GM18505 (cell line): ENCODE results near the gene UBALD2.
"Not testable (repeated sequence)": the region's sequence is repeated elsewhere in the genome, so short reads cannot be mapped to it uniquely, and the experiment has no call there.

ENCODE experiments used
- ATAC-seq: cut with Tn5 transposase; IDR thresholded peaks from one replicate; pipeline ENCODE4 v1.9.1; 2021; ENCODE audit not compliant: unreplicated experiment
- POLR2A ChIP-seq: IDR thresholded peaks from 4 replicates; pipeline ENCODE4 v1.6.1; 2011; ENCODE audit warnings: borderline replicate concordance; ENCODE audit not compliant: insufficient read depth, insufficient read length; ENCODE audit errors: extremely low read depth

Gene UBALD2

DNA sequence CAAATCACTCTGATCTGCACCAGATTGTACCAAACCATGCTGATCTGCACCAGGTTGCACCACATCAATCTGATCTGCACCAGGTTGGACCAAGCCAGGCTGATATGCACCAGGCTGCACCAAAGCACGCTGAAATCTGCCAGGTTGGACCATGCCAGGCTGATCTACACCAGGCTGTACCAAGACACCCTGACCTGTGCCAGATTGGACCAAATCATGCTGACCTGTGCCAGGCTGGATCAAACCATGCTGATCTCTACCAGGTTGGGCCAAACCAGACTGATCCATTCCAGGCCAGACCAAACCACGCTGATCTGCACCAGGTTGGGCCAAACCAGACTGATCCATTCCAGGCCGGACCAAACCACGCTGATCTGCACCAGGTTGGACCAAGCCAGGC is 27.4 kb downstream of the UBALD2 start:
- TF ChIP-seq POLR2A: no peak
- ATAC-seq: no peak

- ATAC-seq: no peak
- no peak for TF ChIP-seq POLR2A
Measured at GRCh38 chr17:76293106-76293505, 28.0 kb downstream of the UBALD2 start.

DNA sequence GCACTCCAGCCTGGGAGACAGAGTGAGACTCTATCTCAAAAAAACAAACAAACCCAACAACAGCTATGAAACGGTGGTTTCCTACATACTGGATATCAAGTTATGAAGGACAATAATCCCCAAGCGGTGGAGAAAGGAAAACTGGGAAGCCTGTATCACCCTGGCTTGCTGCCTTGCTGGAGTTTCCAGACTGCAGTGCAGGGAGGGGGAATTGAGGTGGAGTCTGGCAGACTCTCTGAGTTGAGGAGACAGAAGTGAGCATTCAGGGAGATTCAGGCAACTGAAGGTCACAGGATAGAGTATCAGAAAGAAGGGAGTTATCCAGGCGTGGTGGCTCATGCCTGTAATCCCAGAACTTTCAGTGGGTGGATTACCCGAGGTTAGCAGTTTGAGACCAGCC is 31.0 kb downstream of the UBALD2 start:
- no peak for ATAC-seq
- TF ChIP-seq POLR2A: no peak

GRCh38 chr17:76296889-76297288 is 31.7 kb downstream of the UBALD2 start:
- TF ChIP-seq POLR2A: no peak
- no peak for ATAC-seq

DNA sequence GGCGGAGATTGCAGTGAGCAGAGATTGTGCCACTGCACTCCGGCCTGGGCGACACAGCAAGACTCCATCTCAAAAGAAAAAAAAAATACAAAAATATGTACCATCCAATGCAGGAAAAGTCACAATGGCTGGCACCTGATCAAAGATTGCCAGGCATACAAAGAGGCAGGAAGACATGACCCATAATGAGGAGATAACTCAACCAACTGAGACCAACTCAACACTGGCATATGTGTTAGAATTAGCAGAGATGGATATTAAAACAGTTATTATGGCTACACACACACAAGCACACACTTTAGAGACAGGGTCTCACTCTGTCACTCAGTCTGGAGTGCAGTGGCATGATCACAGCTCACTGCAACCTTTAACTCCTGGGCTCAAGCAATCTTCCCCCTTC is 32.3 kb downstream of the UBALD2 start:
- no peak for TF ChIP-seq POLR2A
- ATAC-seq: no peak

DNA sequence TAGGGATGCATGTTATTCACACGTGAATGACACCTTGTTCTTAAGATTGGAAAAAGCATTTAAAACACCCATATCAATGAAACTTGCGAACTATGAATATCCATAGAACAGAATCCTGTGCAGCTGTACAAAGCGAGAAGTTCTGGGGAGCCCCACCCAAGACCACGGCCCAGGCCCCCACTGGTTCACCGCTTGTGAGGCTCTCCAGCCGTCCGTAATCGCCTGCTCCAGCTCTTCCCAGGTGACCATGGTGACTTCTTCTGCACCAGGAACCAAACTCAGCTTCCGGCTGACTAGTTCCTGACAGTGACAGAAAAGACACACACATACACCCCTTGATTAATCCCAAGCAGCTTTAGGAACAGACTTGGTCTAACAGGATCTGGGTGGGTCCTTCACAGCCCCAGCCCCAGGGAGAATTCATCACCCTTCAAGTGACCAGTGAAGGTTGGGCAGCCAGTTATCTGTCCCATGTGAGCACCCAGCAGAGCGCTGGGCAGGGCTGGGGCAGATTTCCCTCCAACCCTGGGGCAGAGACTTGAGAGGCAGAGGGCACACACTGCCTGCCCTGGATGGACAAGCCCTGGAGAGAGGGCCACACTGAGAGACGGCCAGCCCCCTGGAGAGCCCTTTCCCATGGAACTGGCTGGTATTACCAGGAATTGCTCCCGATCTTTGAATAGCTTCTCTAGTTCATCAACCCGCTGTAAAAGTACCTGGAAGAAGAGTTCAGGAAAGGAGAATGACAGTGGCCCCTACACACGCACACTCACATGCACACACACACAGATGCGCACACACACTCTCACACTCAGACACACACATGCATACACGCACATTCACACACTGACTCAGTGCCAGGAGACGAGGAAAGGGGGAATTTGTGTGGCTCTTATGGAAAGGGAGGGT is 39.3 kb downstream of the UBALD2 start:
- no peak for TF ChIP-seq POLR2A
- ATAC-seq: no peak

GRCh38 chr17:76305135-76305454 is 39.9 kb downstream of the UBALD2 start:
- not testable (repeated sequence) for ATAC-seq

DNA sequence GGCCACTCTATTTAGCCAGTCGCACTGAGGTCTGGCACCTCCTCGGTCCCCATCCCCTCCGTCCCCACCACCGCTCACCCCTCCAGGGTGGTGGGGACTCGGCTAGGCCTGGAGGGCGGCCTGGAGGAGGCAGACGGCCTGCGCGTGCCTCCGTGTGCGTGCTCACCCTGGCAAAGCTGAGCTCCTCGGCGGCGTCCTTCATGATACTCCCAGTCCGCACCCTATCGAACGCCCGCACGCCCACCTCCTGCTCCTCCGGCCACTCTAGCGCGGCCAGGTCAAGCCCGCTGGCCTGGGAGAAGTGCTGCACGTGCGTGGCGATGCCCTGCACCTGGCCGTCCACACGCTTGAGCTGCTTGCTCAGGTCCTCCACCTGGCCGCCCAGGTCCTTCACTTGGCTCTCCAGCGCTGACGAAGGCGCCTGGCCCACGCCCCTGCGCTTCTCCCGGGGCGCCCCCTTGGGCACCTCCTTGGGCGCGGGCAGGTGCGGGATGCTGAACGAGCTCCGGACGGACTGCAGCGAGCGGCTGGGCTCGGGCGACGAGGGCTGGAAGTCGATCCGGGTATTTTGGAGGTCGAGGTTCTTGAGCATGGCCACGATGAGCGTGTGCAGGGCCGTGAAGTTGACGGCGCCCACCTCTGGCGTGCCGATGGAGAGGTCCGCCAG is 42.3 kb downstream of the UBALD2 start:
- ATAC-seq: no peak
- no peak for TF ChIP-seq POLR2A

DNA sequence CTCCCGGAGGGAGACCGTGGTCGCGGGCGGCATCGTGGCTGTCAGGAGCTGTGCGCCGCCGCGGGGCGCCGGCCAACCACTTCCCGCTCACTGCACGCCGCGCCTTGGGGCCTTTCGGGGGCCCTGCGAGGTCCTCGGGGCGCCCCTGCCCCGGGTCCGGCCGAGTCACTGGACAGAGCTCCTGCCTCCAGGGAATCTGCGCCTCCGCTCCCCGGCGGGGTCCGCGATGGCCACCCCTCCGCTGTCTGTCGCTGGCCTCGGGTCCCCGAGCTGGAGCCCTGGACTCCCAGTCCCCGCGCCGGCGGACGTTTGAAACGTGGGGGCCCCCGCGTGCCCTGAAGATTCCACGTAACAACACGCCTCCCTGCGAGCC is 42.8 kb downstream of the UBALD2 start, which contains the start of gene QRICH2:
Gene QRICH2, minus strand, starts transcription at position 311 of the 373 bp plus-strand sequence. Its CDS starts 278 bp downstream, at position 33.
- TF ChIP-seq POLR2A: no peak
- no peak for ATAC-seq

DNA sequence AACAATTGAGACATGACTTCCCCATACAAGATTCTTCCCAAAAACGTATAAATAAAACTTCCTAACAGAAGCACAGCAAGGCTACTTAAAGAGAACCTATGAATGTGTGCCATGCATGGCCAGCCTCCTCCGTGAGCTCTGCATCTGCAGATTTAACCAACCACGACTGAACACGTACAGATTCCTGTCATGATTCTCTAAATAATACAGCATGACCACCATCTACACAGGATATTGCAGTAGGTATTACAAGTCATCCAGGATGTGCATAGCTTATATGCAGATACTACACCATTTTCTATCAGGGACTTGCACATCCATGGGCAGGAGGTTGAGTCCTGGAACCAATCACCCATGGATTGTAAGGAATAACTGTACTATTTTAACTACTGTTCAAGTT is 44.3 kb downstream of the UBALD2 start:
- TF ChIP-seq POLR2A: no peak
- no peak for ATAC-seq

GRCh38 chr17:76312735-76313134 is 47.6 kb downstream of the UBALD2 start:
- no peak for ATAC-seq
- no peak for TF ChIP-seq POLR2A

GRCh38 chr17:76314392-76315227 is 49.5 kb downstream of the UBALD2 start:
- no peak for TF ChIP-seq POLR2A

GRCh38 chr17:76317535-76317934 is 52.4 kb downstream of the UBALD2 start:
- ATAC-seq: no peak
- TF ChIP-seq POLR2A: no peak

More at GRCh38 chr17:76314392-76315227, 49.5 kb downstream of the UBALD2 start:
- ATAC-seq: no peak

- no peak for TF ChIP-seq POLR2A
- no peak for ATAC-seq
Measured at GRCh38 chr17:76318586-76318985, 53.4 kb downstream of the UBALD2 start.
